GM23338 (cell line): ENCODE results near the gene UGT2B15. TPM values are rescaled to one million over a fixed set of nuclear protein-coding genes. Genes with fewer than 3 reads are reported as not detected.

Experiments
- ATAC-seq: fragments of 200-7000 bp; cut with Tn5 transposase; 3 replicates; pipeline ENCODE4 v1.9.1; 2020
- DNase-seq: peaks from one replicate; pipeline ENCODE4 v3.0.0-alpha.2; 2015; ENCODE audit warnings: low spot score
- H2AFZ ChIP-seq: fragments of 200-600 bp; sonication (generic); 2 replicates; pipeline ENCODE4 v1.8.0; 2016; ENCODE audit warnings: antibody characterized with exemption, mild to moderate bottlenecking, moderate library complexity
- H3F3A ChIP-seq: fragments of 200-600 bp; sonication (generic); replicated peaks from 2 replicates; pipeline ENCODE4 v1.8.0; 2017; ENCODE audit warnings: antibody characterized with exemption, mixed run types, low read depth
- H3K27ac ChIP-seq: fragments of 200-600 bp; sonication (generic); 2 replicates; pipeline ENCODE4 v1.6.1; 2016; ENCODE audit warnings: low read depth
- H3K27me3 ChIP-seq: fragments of 200-600 bp; sonication (generic); 2 replicates; pipeline ENCODE4 v1.8.0; 2016; ENCODE audit warnings: mild to moderate bottlenecking, mixed run types, moderate library complexity; ENCODE audit not compliant: insufficient read depth
- H3K36me3 ChIP-seq: fragments of 200-600 bp; sonication (generic); 2 replicates; pipeline ENCODE4 v1.8.0; 2016; ENCODE audit warnings: mild to moderate bottlenecking; ENCODE audit not compliant: insufficient read depth
- H3K4me1 ChIP-seq: fragments of 200-600 bp; sonication (generic); 2 replicates; pipeline ENCODE4 v1.8.0; 2016; ENCODE audit warnings: mild to moderate bottlenecking, moderate library complexity; ENCODE audit not compliant: insufficient read depth
- H3K4me2 ChIP-seq: fragments of 200-600 bp; sonication (generic); 2 replicates; pipeline ENCODE4 v1.7.1; 2017; ENCODE audit warnings: mixed run types
- H3K4me3 ChIP-seq: fragments of 200-600 bp; sonication (generic); 2 replicates; pipeline ENCODE4 v1.6.1; 2016; ENCODE audit warnings: mixed run types
- H3K79me2 ChIP-seq: fragments of 200-600 bp; sonication (generic); replicated peaks from 2 replicates; pipeline ENCODE4 v1.8.0; 2017; ENCODE audit warnings: mild to moderate bottlenecking; ENCODE audit not compliant: insufficient read depth
- H3K9me2 ChIP-seq: fragments of 200-600 bp; sonication (generic); 2 replicates; pipeline ENCODE4 v1.8.0; 2017; ENCODE audit not compliant: insufficient read depth
- H4K20me1 ChIP-seq: fragments of 200-600 bp; sonication (generic); replicated peaks from 2 replicates; pipeline ENCODE4 v1.8.0; 2017; ENCODE audit warnings: mild to moderate bottlenecking; ENCODE audit not compliant: insufficient read depth
- H3K27ac Mint-ChIP-seq: 2 replicates; pipeline ENCODE4 v1.8.0; 2020; ENCODE audit warnings: inconsistent platforms, mild to moderate bottlenecking, moderate library complexity, mixed read lengths
- H3K27me3 Mint-ChIP-seq: 3 replicates; pipeline ENCODE4 v1.8.0; 2022; ENCODE audit warnings: low read depth, mild to moderate bottlenecking, moderate library complexity, mixed read lengths, inconsistent platforms; ENCODE audit not compliant: insufficient read depth, poor library complexity
- H3K36me3 Mint-ChIP-seq: 3 replicates; pipeline ENCODE4 v1.8.0; 2021; ENCODE audit warnings: low read depth, mild to moderate bottlenecking, inconsistent platforms, moderate library complexity, mixed read lengths
- H3K4me1 Mint-ChIP-seq: 3 replicates; pipeline ENCODE4 v1.8.0; 2020; ENCODE audit warnings: mild to moderate bottlenecking, inconsistent platforms, mixed read lengths
- H3K4me3 Mint-ChIP-seq: 3 replicates; pipeline ENCODE4 v1.8.0; 2021; ENCODE audit warnings: moderate library complexity, mild to moderate bottlenecking, inconsistent platforms, mixed read lengths
- H3K9me3 Mint-ChIP-seq: 3 replicates; pipeline ENCODE4 v1.8.0; 2020; ENCODE audit warnings: moderate library complexity, mild to moderate bottlenecking, inconsistent platforms, mixed read lengths
- EZH2phosphoT487 ChIP-seq: fragments of 200-600 bp; sonication (generic); IDR thresholded peaks from one replicate; pipeline ENCODE4 v1.8.1; 2018; ENCODE audit warnings: antibody characterized with exemption; ENCODE audit not compliant: unreplicated experiment
- NANOG ChIP-seq: IDR thresholded peaks from 2 replicates; pipeline ENCODE4 v1.6.1; 2016; ENCODE audit warnings: antibody characterized with exemption, borderline replicate concordance
- POLR2AphosphoS5 ChIP-seq: IDR thresholded peaks from 2 replicates; pipeline ENCODE4 v1.6.1; 2016; ENCODE audit warnings: antibody characterized with exemption, low read depth
- STAT1 ChIP-seq: IDR thresholded peaks from one replicate; pipeline ENCODE4 v1.6.1; 2016; ENCODE audit warnings: antibody characterized with exemption; ENCODE audit not compliant: unreplicated experiment
- ZNF114 ChIP-seq: fragments of 250-450 bp; sonication (Bioruptor Pico); IDR thresholded peaks from 2 replicates; pipeline ENCODE4 v1.5.0; 2020; ENCODE audit warnings: mild to moderate bottlenecking, moderate library complexity
- ZNF331 ChIP-seq: fragments of 250-450 bp; sonication (Bioruptor Pico); IDR thresholded peaks from 2 replicates; pipeline ENCODE4 v1.5.0; 2020; ENCODE audit warnings: low read depth, mild to moderate bottlenecking, moderate library complexity
- polyA plus RNA-seq: library from polyadenylated mRNA; unstranded; fragments of >200 nt; fragmentation: Nextera tagmentation; extraction: Ambion mirVana; gene quantifications from 2 replicates; pipeline ENCODE4 v1.2.1, GENCODE V29; 2016
- total RNA-seq: library from RNA; depleted of rRNA; stranded (reverse); fragments of >200 nt; shearing (Covaris generic); gene quantifications from 2 replicates; pipeline ENCODE4 v1.2.3, GENCODE V29; 2014
- TF ChIP-seq, protein P1 (sequence below), 2 experiments: fragments of 200-600 bp in 1 of 2; sonication (generic) in 1 of 2; conservative IDR thresholded peaks; 2 replicates each; pipeline versions ENCODE4 v1.5.1 to v1.6.1; 2016 to 2017; ENCODE audit warnings: antibody characterized with exemption in 2 of 2, low read depth in 2 of 2, mild to moderate bottlenecking in 2 of 2, moderate library complexity in 1 of 2
- TF ChIP-seq, protein P2 (sequence below): fragments of 250-450 bp; sonication (Bioruptor Pico); IDR thresholded peaks from 2 replicates; pipeline ENCODE4 v1.5.0; 2020; ENCODE audit warnings: mild to moderate bottlenecking, moderate library complexity
- TF ChIP-seq, protein P3 (sequence below): IDR thresholded peaks from 2 replicates; pipeline ENCODE4 v1.6.1; 2016; ENCODE audit warnings: antibody characterized with exemption

Gene UGT2B15
- total and polyA plus RNA-seq, 2 experiments from 2014 or later: not detected

DNA sequence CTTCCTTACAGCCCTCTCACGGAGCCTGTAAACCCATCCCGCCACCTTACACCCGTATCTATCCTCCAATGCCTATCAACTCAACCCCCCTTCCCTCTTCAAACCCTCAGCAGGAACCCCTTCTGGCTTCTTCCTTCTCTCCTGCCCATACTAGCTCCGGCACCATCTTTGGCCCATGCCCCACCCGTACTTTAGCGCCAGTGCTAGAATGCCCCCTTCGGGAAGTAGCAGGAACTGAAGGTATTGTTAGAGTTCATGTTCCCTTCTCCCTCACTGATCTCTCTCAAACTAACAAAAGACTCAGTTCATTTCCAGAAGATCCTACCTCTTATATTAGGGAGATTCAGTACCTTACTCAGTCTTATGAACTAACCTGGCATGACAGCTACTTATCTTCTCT is 2.7 kb upstream of the UGT2B15 start:
- no peaks in the 10 kb centered on the region for H3K27me3 ChIP-seq
- H4K20me1 ChIP-seq: no peaks in the 10 kb centered on the region
- H2AFZ ChIP-seq: no peak overlapping the region
- no peaks in the 10 kb centered on the region for H3K9me2 ChIP-seq
- Mint-ChIP-seq H3K4me1 (no peaks in the 10 kb centered on the region), H3K4me3 (no peak overlapping the region), H3K27me3 (peaks cover 2% of the 10 kb centered on the region), H3K27ac (no peak overlapping the region), H3K9me3 (peaks cover 8% of the 10 kb centered on the region), H3K36me3 (peaks cover 9% of the 10 kb centered on the region; the same call in 2 of the 3 replicates)
- TF ChIP-seq, protein P1, sequence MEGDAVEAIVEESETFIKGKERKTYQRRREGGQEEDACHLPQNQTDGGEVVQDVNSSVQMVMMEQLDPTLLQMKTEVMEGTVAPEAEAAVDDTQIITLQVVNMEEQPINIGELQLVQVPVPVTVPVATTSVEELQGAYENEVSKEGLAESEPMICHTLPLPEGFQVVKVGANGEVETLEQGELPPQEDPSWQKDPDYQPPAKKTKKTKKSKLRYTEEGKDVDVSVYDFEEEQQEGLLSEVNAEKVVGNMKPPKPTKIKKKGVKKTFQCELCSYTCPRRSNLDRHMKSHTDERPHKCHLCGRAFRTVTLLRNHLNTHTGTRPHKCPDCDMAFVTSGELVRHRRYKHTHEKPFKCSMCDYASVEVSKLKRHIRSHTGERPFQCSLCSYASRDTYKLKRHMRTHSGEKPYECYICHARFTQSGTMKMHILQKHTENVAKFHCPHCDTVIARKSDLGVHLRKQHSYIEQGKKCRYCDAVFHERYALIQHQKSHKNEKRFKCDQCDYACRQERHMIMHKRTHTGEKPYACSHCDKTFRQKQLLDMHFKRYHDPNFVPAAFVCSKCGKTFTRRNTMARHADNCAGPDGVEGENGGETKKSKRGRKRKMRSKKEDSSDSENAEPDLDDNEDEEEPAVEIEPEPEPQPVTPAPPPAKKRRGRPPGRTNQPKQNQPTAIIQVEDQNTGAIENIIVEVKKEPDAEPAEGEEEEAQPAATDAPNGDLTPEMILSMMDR (conservative IDR thresholded peaks at IDR 0.05; ENCODE audit: low read depth in 2 of 2): peak; percentile 51 to 70
- TF ChIP-seq STAT1 (no peak), EZH2phosphoT487 (no peak), POLR2AphosphoS5 (no peak), ZNF114 (CRISPR knock-in tag) (no peak), ZNF331 (CRISPR knock-in tag) (no peak), NANOG (no peak)
- TF ChIP-seq, protein P2, sequence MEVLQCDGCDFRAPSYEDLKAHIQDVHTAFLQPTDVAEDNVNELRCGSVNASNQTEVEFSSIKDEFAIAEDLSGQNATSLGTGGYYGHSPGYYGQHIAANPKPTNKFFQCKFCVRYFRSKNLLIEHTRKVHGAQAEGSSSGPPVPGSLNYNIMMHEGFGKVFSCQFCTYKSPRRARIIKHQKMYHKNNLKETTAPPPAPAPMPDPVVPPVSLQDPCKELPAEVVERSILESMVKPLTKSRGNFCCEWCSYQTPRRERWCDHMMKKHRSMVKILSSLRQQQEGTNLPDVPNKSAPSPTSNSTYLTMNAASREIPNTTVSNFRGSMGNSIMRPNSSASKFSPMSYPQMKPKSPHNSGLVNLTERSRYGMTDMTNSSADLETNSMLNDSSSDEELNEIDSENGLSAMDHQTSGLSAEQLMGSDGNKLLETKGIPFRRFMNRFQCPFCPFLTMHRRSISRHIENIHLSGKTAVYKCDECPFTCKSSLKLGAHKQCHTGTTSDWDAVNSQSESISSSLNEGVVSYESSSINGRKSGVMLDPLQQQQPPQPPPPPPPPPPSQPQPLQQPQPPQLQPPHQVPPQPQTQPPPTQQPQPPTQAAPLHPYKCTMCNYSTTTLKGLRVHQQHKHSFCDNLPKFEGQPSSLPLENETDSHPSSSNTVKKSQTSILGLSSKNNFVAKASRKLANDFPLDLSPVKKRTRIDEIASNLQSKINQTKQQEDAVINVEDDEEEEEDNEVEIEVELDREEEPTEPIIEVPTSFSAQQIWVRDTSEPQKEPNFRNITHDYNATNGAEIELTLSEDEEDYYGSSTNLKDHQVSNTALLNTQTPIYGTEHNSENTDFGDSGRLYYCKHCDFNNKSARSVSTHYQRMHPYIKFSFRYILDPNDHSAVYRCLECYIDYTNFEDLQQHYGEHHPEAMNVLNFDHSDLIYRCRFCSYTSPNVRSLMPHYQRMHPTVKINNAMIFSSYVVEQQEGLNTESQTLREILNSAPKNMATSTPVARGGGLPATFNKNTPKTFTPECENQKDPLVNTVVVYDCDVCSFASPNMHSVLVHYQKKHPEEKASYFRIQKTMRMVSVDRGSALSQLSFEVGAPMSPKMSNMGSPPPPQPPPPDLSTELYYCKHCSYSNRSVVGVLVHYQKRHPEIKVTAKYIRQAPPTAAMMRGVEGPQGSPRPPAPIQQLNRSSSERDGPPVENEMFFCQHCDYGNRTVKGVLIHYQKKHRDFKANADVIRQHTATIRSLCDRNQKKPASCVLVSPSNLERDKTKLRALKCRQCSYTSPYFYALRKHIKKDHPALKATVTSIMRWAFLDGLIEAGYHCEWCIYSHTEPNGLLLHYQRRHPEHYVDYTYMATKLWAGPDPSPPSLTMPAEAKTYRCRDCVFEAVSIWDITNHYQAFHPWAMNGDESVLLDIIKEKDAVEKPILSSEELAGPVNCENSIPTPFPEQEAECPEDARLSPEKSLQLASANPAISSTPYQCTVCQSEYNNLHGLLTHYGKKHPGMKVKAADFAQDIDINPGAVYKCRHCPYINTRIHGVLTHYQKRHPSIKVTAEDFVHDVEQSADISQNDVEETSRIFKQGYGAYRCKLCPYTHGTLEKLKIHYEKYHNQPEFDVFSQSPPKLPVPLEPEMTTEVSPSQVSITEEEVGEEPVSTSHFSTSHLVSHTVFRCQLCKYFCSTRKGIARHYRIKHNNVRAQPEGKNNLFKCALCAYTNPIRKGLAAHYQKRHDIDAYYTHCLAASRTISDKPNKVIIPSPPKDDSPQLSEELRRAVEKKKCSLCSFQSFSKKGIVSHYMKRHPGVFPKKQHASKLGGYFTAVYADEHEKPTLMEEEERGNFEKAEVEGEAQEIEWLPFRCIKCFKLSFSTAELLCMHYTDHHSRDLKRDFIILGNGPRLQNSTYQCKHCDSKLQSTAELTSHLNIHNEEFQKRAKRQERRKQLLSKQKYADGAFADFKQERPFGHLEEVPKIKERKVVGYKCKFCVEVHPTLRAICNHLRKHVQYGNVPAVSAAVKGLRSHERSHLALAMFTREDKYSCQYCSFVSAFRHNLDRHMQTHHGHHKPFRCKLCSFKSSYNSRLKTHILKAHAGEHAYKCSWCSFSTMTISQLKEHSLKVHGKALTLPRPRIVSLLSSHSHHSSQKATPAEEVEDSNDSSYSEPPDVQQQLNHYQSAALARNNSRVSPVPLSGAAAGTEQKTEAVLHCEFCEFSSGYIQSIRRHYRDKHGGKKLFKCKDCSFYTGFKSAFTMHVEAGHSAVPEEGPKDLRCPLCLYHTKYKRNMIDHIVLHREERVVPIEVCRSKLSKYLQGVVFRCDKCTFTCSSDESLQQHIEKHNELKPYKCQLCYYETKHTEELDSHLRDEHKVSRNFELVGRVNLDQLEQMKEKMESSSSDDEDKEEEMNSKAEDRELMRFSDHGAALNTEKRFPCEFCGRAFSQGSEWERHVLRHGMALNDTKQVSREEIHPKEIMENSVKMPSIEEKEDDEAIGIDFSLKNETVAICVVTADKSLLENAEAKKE: no peak
- TF ChIP-seq, protein P3, sequence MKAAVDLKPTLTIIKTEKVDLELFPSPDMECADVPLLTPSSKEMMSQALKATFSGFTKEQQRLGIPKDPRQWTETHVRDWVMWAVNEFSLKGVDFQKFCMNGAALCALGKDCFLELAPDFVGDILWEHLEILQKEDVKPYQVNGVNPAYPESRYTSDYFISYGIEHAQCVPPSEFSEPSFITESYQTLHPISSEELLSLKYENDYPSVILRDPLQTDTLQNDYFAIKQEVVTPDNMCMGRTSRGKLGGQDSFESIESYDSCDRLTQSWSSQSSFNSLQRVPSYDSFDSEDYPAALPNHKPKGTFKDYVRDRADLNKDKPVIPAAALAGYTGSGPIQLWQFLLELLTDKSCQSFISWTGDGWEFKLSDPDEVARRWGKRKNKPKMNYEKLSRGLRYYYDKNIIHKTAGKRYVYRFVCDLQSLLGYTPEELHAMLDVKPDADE: no peak
- DNase-seq (peak; percentile 28), ATAC-seq (no peak)
- no peak overlapping the region for H3K4me2 ChIP-seq
- H3K27ac ChIP-seq: no peak overlapping the region
- no peaks in the 10 kb centered on the region for H3K4me1 ChIP-seq
- H3K36me3 ChIP-seq: no peaks in the 10 kb centered on the region
- no peaks in the 10 kb centered on the region for H3F3A ChIP-seq
- H3K4me3 ChIP-seq: no peak overlapping the region
- H3K79me2 ChIP-seq: no peaks in the 10 kb centered on the region
